ENCODE results near the gene ZNF783. TPM values are rescaled to one million over a fixed set of nuclear protein-coding genes. Genes with fewer than 3 reads are reported as not detected.

Gene ZNF783
- total and polyA plus RNA-seq, 2 donors (not counting 1 experiment from before 2014, with no cell fraction given), result 38.1 to 43.8 TPM

DNA sequence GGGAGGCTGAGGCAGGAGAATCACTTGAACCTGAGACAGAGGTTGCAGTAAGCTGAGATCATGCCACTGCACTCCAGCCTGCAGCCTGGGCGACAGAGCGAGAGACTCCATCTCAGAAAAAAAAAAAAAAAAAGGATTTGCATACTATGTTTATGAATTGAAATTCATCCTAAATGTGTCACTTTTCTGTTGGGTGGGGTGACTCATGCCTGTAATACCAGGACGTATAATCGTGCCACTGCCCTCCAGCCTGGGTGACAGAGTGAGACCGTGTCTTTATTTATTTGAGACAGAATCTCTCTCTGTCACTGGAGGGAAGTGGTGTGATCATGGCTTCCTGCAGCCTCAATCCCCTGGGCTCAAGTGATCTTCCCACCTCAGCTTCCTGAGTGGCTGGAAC is 16.8 kb upstream of the ZNF783 start:
- no peaks in the 10 kb centered on the region for H3K27me3 ChIP-seq (replicated peaks in 1 of 4; ENCODE audit: control extremely low read depth in 1 of 4, control insufficient read depth in 3 of 4, insufficient read depth in 4 of 4, low read length in 3 of 4)
- no peak overlapping the region for H3K27ac Mint-ChIP-seq
- no peak overlapping the region for H3K4me2 ChIP-seq (replicated peaks; ENCODE audit: low read depth, low read length, poor library complexity, severe bottlenecking)
- TF ChIP-seq, protein P1, sequence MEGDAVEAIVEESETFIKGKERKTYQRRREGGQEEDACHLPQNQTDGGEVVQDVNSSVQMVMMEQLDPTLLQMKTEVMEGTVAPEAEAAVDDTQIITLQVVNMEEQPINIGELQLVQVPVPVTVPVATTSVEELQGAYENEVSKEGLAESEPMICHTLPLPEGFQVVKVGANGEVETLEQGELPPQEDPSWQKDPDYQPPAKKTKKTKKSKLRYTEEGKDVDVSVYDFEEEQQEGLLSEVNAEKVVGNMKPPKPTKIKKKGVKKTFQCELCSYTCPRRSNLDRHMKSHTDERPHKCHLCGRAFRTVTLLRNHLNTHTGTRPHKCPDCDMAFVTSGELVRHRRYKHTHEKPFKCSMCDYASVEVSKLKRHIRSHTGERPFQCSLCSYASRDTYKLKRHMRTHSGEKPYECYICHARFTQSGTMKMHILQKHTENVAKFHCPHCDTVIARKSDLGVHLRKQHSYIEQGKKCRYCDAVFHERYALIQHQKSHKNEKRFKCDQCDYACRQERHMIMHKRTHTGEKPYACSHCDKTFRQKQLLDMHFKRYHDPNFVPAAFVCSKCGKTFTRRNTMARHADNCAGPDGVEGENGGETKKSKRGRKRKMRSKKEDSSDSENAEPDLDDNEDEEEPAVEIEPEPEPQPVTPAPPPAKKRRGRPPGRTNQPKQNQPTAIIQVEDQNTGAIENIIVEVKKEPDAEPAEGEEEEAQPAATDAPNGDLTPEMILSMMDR (IDR thresholded peaks at IDR 0.05), result no peak
- TF ChIP-seq EZH2 (IDR thresholded peaks at IDR 0.05; ENCODE audit: borderline replicate concordance, insufficient read depth, low read depth, low read length, poor library complexity, severe bottlenecking), result no peak
- H3K4me3 ChIP-seq (ENCODE audit: control extremely low read depth in 1 of 5, extremely low read depth in 1 of 5, insufficient read depth in 1 of 5, low read depth in 2 of 5, low read length in 4 of 5), result no peak overlapping the region
- H3K9me3 ChIP-seq (ENCODE audit: control extremely low read depth in 1 of 3, control insufficient read depth in 2 of 3, insufficient read depth in 1 of 3, low read length in 2 of 3), result peaks cover 0 to 5% (median 0%) of the 10 kb centered on the region in 3 donors
- H3K79me2 ChIP-seq (ENCODE audit: control insufficient read depth, insufficient read depth, low read length), result peaks cover 71% of the 10 kb centered on the region
- 0% methylated on average over 2 of the region's 5 CpGs for WGBS (ENCODE audit: insufficient coverage)
- peaks cover 5% of the 10 kb centered on the region for H3K9me3 Mint-ChIP-seq (ENCODE audit: insufficient read depth)
- peaks cover under 1 to 3% of the 10 kb centered on the region in 2 experiments for H3K36me3 ChIP-seq (replicated peaks in 1 of 2; ENCODE audit: control extremely low read depth in 1 of 2, control insufficient read depth in 1 of 2, extremely low read depth in 1 of 2, insufficient read depth in 2 of 2, low read length in 1 of 2)
- no peak for DNase-seq
- H2AFZ ChIP-seq (ENCODE audit: insufficient read depth, low read depth, low read length, poor library complexity, severe bottlenecking), result no peak overlapping the region
- no peak overlapping the region for H3K27ac ChIP-seq (ENCODE audit: low read length in 2 of 2)
- peak; percentile 63 for ATAC-seq (ENCODE audit: low read depth)
- peaks cover 25% of the 10 kb centered on the region for H4K20me1 ChIP-seq (ENCODE audit: control insufficient read depth, insufficient read depth, low read length, poor library complexity, severe bottlenecking)
- ChIA-PET POLR2A (no interaction called here), CTCF (no interaction called here)
- H3K27me3 Mint-ChIP-seq, result no peaks in the 10 kb centered on the region
- no peak overlapping the region for H3K4me3 Mint-ChIP-seq
- H3K4me1 ChIP-seq (ENCODE audit: control insufficient read depth in 2 of 2, insufficient read depth in 2 of 2, low read length in 2 of 2), result peaks cover 15 to 22% of the 10 kb centered on the region in 2 donors
- intact Hi-C loops (cut with micrococcal nuclease), result no loop called here
- H3K9ac ChIP-seq (ENCODE audit: low read length), result no peak overlapping the region
- H3K4me1 Mint-ChIP-seq, result peaks cover 39% of the 10 kb centered on the region

DNA sequence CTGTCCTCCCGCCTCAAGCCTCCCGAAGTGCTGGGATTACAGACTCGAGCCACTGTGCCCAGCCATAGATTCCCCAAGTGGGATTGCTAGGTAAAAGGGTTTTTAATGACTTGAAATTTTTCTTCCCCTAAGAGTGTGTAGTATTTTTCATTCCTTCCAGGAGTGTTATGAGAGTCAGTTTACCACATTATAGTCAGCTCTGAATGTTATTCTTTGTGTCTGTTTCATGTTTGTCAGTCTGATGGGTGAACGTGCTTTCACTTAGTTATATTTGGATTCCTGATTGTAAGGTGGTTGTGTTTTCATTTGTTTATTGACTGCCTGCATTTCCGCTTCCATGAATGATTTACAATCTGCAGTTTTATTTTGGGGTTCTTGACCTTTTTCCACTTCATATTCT is 16.3 kb upstream of the ZNF783 start:
- H3K79me2 ChIP-seq (ENCODE audit: control insufficient read depth, insufficient read depth, low read length), result peaks cover 66% of the 10 kb centered on the region
- peaks cover 20% of the 10 kb centered on the region for H4K20me1 ChIP-seq (ENCODE audit: control insufficient read depth, insufficient read depth, low read length, poor library complexity, severe bottlenecking)
- H3K4me2 ChIP-seq (replicated peaks; ENCODE audit: low read depth, low read length, poor library complexity, severe bottlenecking), result no peak overlapping the region
- H2AFZ ChIP-seq (ENCODE audit: insufficient read depth, low read depth, low read length, poor library complexity, severe bottlenecking), result no peak overlapping the region
- 93% methylated on average over 2 of the region's 5 CpGs for WGBS (ENCODE audit: insufficient coverage)
- CTCF ChIA-PET, result no interaction called here
- H3K27ac Mint-ChIP-seq, result peak overlapping the region; percentile 3
- H3K4me1 ChIP-seq (ENCODE audit: control insufficient read depth in 2 of 2, insufficient read depth in 2 of 2, low read length in 2 of 2), result peaks cover 10 to 17% of the 10 kb centered on the region in 2 donors
- peaks cover 3 to 5% of the 10 kb centered on the region in 2 experiments for H3K36me3 ChIP-seq (replicated peaks in 1 of 2; ENCODE audit: control extremely low read depth in 1 of 2, control insufficient read depth in 1 of 2, extremely low read depth in 1 of 2, insufficient read depth in 2 of 2, low read length in 1 of 2)
- DNase-seq (no peak), ATAC-seq (ENCODE audit: low read depth) (no peak)
- peaks cover 0 to 5% (median 0%) of the 10 kb centered on the region in 3 donors for H3K9me3 ChIP-seq (ENCODE audit: control extremely low read depth in 1 of 3, control insufficient read depth in 2 of 3, insufficient read depth in 1 of 3, low read length in 2 of 3)
- H3K4me3 ChIP-seq (ENCODE audit: control extremely low read depth in 1 of 5, extremely low read depth in 1 of 5, insufficient read depth in 1 of 5, low read depth in 2 of 5, low read length in 4 of 5), result no peak overlapping the region
- H3K27me3 Mint-ChIP-seq, result no peaks in the 10 kb centered on the region
- no peaks in the 10 kb centered on the region for H3K27me3 ChIP-seq (replicated peaks in 1 of 4; ENCODE audit: control extremely low read depth in 1 of 4, control insufficient read depth in 3 of 4, insufficient read depth in 4 of 4, low read length in 3 of 4)
- H3K4me1 Mint-ChIP-seq, result peaks cover 35% of the 10 kb centered on the region
- H3K9me3 Mint-ChIP-seq (ENCODE audit: insufficient read depth), result peaks cover 5% of the 10 kb centered on the region
- intact Hi-C loops (cut with micrococcal nuclease), result no loop called here
- no peak overlapping the region for H3K4me3 Mint-ChIP-seq
- no peak overlapping the region for H3K9ac ChIP-seq (ENCODE audit: low read length)
- no peak for TF ChIP-seq EZH2 (IDR thresholded peaks at IDR 0.05; ENCODE audit: borderline replicate concordance, insufficient read depth, low read depth, low read length, poor library complexity, severe bottlenecking)
- TF ChIP-seq, protein P1 (IDR thresholded peaks at IDR 0.05), result no peak
- H3K27ac ChIP-seq (ENCODE audit: low read length in 2 of 2), result no peak overlapping the region
- POLR2A ChIA-PET, result no interaction called here

All from B cell (primary cell).